Caki2 (cell line): ENCODE data around the gene NUDT16L1. TPM values are rescaled to one million over a fixed set of nuclear protein-coding genes. Genes with fewer than 3 reads are reported as not detected.

Experiments used
- DNase-seq: peaks from one replicate; pipeline ENCODE4 v3.0.0-alpha.2; 2015; ENCODE audit warnings: low read depth
- in situ Hi-C: cut with HindIII; loops from 2 replicates; pipeline ENCODE4 v1.10.0; 2016; ENCODE audit warnings: low sequenced_read_pairs, low pct_unique_long_range_greater_than_20kb, mixed read lengths
- total RNA-seq: library from RNA; depleted of rRNA; stranded (reverse); fragments of >200 nt; shearing (Covaris generic); gene quantifications from 2 replicates; pipeline ENCODE4 v1.2.3, GENCODE V29; 2014; ENCODE audit warnings: low replicate concordance

Gene NUDT16L1
- total RNA-seq, 1 experiment from 2014 or later = 49.2 TPM

- in situ Hi-C loops = no loop called here
- no peak for DNase-seq
Observed at GRCh38 chr16:4689091-4689671, 4.2 kb upstream of the NUDT16L1 start.

- in situ Hi-C loops = no loop called here
- DNase-seq = no peak
Observed at GRCh38 chr16:4689864-4690704, 3.3 kb upstream of the NUDT16L1 start.

- DNase-seq = no peak
- in situ Hi-C loops = no loop called here
Observed at GRCh38 chr16:4690946-4691665, 2.3 kb upstream of the NUDT16L1 start.

- in situ Hi-C loops = no loop called here
- no peak for DNase-seq
Observed at GRCh38 chr16:4691666-4692412, 1.5 kb upstream of the NUDT16L1 start.

- in situ Hi-C loops = no loop called here
- no peak for DNase-seq
Observed at GRCh38 chr16:4692460-4693295, 684 bp upstream of the NUDT16L1 start.

- no peak for DNase-seq
- in situ Hi-C loops = no loop called here
Observed at GRCh38 chr16:4693956-4694641, 737 bp downstream of the NUDT16L1 start.

- DNase-seq = no peak
- in situ Hi-C loops = no loop called here
Observed at GRCh38 chr16:4694642-4695451, 1.5 kb downstream of the NUDT16L1 start.

GRCh38 chr16:4695473-4696171, 2.3 kb downstream of the NUDT16L1 start:
- in situ Hi-C loops = no loop called here
- no peak for DNase-seq

GRCh38 chr16:4696172-4696904, 3.0 kb downstream of the NUDT16L1 start:
- in situ Hi-C loops = no loop called here
- DNase-seq = no peak

- in situ Hi-C loops = no loop called here
- no peak for DNase-seq
Observed at GRCh38 chr16:4696905-4697847, 3.8 kb downstream of the NUDT16L1 start.

- no peak for DNase-seq
- in situ Hi-C loops = no loop called here
Observed at GRCh38 chr16:4697848-4698291, 4.5 kb downstream of the NUDT16L1 start.

GRCh38 chr16:4698321-4699045, 5.1 kb downstream of the NUDT16L1 start:
- in situ Hi-C loops = no loop called here
- no peak for DNase-seq

GRCh38 chr16:4699046-4699556, 5.7 kb downstream of the NUDT16L1 start:
- in situ Hi-C loops = no loop called here
- DNase-seq = no peak
